Measurements from ENCODE around the gene HSPG2.

DNA sequence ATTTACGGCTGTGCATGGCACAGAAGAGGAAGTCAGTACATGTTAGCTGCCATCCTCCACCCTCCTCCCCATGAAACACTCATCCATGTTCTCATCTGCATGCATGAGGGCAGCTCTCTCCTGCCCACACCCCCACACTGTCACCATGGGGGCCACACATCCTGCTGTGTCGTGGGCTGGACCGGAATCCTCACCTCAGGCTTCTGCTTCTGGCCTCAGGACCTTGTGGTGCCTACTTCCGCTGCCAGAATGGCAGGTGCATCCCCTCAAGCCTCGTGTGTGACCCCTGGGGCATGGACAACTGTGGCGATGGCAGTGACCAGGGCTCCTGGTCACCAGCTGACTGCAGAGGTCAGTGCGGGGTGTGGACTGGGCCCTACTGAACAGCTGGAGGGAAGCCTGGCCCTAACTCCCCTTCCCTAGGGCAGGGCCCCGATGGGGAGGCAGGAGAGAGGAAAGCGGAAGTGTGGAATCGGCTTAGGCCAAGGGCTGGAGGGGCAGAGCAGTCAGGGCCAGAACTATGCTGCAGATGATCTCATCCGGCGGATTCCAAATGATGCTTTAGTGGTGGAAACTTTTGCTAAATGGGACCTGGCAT, 121.3 kb downstream of the HSPG2 start:
- TF ChIP-seq, protein P1, sequence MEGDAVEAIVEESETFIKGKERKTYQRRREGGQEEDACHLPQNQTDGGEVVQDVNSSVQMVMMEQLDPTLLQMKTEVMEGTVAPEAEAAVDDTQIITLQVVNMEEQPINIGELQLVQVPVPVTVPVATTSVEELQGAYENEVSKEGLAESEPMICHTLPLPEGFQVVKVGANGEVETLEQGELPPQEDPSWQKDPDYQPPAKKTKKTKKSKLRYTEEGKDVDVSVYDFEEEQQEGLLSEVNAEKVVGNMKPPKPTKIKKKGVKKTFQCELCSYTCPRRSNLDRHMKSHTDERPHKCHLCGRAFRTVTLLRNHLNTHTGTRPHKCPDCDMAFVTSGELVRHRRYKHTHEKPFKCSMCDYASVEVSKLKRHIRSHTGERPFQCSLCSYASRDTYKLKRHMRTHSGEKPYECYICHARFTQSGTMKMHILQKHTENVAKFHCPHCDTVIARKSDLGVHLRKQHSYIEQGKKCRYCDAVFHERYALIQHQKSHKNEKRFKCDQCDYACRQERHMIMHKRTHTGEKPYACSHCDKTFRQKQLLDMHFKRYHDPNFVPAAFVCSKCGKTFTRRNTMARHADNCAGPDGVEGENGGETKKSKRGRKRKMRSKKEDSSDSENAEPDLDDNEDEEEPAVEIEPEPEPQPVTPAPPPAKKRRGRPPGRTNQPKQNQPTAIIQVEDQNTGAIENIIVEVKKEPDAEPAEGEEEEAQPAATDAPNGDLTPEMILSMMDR (conservative IDR thresholded peaks at IDR 0.05; ENCODE audit: low read depth, low read length): no peak
- TF ChIP-seq EZH2 (IDR thresholded peaks at IDR 0.05; ENCODE audit: low read length, unreplicated experiment): no peak
- no peak for TF ChIP-seq EZH2phosphoT487 (IDR thresholded peaks at IDR 0.05; ENCODE audit: borderline replicate concordance, low read length)

All from PC-3 (cell line).